NCI-H187 treated with DMSO at 0.1 percent for 48 hours (cell line): Measurements from ENCODE around the gene MORC3.
"Not testable (repeated sequence)": the region's sequence is repeated elsewhere in the genome, so short reads cannot be mapped to it uniquely, and the experiment has no call there.

ENCODE experiments used
- DNase-seq: peaks from one replicate; lab custom pipeline; 2025; lab: John Stamatoyannopoulos, UW

Gene MORC3

DNA sequence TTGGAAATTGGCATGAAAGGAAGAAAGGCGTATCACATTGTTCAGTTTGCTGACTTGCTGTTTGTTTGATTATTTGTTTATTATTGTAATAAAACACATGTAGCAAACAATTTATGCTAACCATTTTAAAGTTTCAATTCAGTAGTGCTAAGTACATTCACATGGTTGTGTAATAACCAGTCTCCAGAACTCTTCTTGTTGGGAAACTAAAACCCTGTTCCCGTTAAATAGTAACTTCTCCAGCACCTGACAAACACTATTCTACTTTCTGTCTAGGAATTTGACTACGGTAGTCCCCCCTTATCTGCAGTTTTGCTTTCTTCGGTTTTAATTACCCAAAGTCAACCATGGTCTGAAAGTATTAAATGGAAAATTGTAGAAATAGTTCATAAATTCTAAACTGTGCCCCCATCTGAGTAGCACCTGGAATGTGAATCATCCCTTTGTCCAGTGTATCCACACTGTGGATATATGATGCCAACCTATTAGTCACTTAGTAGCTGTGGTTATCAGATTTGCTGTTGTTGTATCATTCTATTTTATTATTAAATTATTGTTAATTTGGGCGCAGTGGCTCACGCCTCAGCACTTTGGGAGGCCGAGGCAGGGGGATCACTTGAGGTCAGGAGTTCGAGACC, 5.5 kb downstream of the MORC3 start:
- no peak for DNase-seq

DNA sequence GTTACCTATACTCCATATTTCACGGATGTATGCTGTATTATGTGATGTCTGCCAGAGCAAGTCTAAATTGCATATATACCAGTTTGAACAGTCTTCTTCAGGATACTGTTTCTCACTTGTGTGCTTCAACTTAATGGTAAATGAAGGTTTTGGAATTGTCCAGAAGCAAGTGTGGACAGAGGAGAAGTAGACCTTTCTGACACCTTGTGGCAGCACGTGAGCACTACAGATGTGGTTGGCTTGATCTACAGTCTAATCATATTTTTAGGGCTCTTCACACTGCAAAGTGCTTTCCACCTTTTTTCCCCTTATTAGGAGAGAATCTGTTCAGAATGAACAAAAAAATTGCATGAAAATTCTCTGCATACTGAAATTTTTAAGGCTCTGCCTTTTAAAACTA, 10.9 kb downstream of the MORC3 start:
- DNase-seq, result no peak

DNA sequence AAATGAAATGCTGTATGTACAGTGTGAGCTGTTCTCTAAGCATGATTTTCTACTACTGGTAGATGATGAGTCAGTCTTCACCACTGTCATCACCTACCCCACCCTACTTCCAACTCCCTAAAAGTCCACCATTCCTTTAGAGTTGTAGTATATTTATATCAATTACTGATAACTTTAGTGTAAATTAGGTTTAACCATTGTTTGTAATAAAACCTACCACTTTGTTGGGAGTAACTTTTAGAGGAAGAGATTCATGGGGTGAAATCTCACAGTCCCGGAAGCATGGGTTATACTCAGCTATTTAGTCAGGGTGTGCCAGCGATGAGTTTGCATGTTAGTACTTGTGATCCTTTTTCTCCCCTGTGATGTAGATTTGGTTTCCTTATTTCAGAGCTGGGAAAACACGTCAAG, 17.1 kb downstream of the MORC3 start:
- DNase-seq, result no peak

DNA sequence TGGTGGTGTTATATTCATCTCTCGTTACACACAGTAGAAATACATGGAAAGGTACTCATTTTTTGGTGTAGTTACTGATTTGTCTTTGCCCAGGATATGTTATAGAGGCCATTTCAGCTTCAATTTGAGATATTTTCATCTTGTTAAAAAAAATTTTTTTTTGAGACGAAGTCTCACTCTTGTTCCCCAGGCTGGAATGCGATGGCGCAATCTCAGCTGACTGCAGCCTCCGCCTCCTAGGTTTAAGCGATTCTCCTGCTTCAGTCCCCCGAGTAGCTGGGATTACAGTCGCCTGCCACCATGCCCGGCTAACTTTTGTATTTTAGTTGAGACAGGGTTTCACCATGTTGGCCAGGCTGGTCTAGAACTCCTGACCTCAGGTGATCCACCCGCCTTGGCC, 19.0 kb downstream of the MORC3 start:
- no peak for DNase-seq

DNA sequence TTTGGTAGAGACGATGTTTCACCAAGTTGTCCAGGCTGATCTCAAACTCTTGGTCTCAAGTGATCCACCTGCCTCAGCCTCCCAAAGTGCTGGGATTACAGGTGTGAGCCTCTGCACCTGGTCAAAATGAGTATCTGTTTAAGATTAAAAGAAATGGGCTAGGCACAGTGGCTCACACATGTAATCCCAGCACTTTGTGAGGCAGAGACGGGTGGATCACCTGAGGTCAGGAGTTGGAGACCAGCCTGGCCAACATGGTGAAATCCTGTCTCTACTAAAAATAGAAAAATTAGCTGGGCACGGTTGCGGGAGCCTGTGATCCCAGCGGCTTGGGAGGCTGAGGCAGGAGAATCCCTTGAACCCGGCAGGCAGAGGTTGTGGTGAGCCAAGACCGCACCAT, 22.6 kb downstream of the MORC3 start:
- DNase-seq, result not testable (repeated sequence)

DNA sequence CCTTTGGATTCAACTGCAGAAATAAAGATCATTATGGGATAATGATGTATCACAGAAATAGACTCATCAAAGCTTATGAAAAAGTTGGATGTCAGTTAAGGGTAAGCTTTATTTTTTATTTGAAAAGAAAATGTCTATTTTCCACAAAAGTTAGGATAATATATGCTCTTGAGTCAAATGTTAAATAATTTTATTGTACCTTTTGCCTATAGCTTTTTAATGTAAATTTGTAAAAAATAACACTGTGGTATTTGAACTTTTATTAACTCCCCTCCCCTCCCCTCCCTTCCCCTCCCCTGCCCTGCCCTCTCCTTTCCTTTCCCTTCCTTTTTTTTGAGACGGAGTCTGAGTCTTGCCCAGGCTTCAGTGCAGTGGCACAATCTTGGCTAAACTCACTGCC, 24.9 kb downstream of the MORC3 start:
- no peak for DNase-seq

DNA sequence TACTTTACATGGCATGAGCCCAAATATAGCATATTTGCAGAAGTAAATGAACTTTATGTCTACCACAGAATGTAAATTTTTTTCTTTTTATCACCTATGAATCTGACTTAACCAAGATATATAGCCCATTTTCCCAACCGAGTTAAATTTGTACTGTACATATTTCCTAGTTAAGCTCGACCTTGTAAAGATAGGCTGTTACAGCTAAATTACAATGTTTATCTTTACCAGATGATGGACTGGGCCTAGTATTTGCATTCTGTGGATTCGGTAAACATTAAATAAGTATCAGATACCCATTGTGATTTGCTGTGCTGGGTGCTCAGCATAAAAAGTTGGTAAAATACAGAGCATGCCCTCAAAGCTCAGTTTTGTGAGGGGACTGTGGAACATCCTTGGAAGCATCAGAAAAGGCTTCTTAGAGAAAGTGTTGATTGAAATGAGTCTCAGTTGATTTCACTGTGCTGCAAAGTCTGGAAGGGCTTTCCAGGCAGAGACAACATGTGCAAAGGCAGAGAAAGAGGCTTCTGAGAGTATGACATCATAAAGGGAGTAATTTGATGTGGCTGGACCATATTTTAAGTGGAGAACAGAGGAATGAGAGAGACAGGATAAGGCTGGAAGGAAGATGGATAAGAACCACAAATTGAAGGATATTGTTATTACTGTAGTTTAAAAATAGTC, 27.4 kb downstream of the MORC3 start:
- no peak for DNase-seq

DNA sequence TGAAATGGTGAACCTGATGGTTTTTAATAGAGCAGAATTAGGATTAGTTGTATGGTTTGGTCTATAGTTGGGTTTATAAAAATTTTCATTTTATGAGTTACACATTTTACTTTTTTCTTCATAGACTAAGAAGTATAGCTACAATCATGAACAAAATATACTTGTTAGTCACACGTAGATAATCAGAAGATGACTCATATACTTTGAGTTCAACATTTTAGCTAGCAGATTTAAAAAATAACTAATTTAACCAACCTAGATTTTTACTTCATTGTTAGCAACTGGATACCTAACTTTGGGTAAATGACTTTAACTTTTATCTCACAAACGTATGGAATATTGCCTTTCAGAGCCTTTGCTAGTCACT, 27.9 kb downstream of the MORC3 start:
- no peak for DNase-seq

DNA sequence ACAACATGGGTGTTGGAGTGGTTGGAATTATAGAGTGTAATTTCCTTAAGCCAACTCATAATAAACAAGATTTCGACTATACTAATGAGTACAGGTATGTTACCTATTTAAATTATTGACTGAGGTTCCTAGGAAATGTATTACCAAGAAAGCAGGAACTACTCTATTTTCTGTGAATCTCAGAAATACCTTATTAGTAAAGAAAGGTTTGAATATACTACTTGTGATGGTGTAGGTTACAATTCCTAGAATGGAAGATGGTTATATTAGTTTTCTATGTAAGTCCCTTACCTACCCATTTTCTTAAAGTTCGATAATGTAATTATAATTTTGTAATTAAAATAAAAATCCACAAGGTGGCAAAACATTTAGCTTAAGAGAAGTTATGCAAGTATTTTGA, 29.3 kb downstream of the MORC3 start:
- no peak for DNase-seq

DNA sequence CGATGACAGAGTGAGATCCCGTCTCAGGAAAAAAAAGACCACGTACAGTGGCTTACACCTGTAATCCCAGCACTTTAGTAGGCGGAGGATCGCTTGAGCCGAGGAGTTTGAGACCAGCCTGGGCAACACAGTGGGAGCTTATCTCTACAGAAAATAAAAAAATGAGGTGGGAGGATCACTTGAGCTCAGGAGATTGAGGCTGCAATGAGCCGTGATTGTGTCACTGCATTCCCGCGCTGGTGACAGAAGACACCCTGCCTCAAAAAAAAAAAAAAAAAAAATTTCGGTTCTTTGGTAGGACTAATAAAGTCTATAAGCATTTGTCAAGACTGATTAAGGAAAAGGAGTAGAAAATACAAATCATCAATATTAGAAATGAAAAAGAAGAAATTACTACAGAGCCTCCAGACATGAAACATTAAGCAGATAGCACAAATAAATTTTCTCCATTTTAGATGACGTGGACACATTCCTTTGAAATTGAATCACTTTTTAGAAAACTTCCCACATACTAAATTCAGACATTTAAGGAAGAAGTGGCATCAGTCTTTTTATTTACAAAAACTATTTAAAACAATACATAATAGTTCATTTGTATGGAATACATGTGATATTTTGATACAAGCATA, 30.4 kb downstream of the MORC3 start:
- DNase-seq, result no peak

DNA sequence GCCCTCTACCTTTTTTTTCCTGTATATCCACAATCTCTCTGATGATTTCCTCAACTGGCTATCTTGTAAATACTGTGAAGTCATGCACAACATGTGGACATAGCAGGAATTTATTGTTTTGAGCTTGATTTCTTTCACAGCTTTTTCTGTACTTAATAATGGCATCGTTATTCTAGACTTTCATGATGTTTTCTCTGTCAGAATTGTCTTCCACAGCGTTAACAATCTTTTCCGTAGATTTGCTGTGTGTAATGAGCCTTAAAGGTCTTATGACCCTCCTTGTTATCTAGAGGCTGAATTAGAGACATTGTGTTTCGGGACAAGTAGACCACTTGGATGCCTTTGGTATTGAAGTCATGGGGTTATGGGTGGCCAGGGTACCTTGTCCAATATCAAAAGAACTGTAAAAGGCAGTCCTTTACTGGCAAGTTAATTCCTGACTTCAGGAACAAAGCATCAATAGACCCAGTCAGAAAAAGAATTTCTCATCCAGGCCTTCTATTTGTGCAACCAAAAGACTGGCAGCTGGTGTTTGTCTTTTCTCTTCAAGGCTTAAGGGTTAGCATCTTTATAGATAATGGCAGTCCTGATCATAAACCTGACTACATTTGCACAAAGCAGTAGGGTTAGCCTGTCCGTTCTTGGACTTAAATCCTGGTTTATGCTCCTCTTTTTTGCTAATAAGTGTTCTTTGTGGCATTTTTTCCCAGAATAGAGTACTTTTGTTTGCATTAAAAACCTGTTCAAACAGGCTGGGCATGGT, 35.1 kb downstream of the MORC3 start:
- no peak for DNase-seq

DNA sequence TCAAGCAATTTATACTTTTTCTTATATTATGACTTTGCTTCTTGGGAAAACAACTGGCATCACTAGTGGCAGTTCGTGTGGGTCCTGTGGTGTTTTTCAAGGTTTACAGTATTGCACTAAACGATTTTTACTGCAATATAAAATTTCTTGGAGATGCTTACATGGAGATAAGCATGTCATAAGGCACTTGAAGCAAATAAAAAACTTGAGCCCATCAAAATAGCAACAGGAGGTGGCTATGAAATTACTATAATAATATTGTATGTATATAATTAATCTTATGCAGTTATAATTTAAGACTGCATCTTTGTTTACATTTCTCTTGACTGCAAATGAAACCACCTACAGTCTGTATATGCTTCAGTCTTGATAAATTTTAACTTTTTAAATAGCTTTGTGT, 35.9 kb downstream of the MORC3 start:
- no peak for DNase-seq

DNA sequence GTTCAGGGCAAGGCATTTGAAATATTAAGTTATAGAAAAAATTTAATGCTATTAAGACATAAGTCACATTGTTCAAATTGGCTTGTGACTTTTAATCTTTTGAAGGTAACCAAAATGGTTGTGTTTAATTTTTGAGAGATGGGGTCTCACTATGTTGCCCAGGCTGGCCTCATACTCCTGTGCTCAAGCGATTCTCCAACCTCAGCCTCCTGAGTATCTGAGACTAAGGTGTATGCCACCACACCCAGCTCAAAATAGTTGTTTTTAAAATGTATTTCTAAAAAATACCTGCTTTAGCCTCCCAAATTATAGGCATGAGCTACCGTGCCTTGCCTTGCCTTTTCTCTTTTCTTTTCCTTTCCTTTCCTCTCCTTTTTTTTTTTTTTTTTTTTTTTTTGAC, 39.2 kb downstream of the MORC3 start:
- DNase-seq, result no peak

DNA sequence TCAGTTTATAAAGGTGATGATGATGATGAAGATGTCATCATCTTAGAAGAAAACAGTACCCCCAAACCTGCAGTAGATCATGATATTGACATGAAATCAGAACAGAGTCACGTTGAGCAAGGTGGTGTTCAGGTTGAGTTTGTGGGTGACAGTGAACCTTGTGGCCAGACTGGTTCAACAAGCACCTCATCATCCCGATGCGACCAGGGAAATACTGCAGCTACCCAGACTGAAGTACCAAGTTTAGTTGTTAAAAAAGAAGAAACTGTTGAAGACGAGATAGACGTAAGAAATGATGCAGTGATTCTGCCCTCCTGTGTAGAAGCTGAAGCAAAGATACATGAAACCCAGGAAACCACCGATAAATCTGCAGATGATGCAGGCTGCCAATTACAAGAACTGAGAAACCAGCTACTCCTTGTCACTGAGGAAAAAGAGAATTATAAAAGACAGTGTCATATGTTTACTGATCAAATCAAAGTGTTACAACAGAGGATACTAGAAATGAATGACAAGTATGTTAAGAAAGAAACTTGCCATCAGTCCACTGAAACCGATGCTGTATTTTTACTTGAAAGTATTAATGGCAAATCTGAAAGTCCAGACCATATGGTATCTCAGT, 49.2 kb downstream of the MORC3 start:
- DNase-seq, result no peak

DNA sequence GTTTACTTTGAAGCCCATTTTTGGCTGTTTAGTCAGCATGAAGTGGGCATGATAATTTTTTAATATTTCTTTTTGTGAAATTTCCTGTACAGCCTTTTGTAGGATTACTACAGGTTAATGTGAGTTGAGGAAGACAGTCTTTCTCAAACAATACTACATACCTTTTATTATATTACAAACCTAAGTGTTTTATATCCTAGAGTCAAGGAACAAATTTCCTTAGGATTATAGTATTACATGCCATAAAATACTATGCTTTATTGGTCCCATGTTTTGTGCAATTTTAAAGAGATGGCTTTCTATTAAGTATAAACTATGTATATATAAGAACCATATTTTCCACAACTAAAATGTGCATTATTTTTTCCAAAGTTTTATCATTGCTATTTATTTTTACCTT, 56.0 kb downstream of the MORC3 start:
- DNase-seq, result no peak

DNA sequence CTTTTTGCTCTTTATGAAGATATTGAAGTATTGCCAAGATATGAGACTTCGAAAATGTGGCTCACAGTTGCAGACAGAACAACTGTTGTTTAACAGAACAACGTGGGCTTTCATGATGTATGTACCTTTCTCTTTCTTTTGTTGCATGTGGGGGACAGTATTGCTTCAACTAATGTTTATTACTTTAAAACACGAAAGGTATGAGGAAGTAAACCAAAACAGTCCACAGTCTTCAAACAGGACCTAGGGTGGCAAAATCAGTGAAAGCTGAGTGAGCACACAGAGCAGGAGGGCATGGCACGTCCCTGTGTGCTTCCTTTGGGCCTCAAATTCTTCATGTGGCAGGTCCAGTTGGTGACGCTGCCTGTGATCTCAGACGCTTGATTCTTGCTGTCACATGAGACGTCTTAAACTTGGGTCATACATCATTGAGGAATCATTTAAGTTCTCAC, 57.4 kb downstream of the MORC3 start:
- DNase-seq, result no peak

DNA sequence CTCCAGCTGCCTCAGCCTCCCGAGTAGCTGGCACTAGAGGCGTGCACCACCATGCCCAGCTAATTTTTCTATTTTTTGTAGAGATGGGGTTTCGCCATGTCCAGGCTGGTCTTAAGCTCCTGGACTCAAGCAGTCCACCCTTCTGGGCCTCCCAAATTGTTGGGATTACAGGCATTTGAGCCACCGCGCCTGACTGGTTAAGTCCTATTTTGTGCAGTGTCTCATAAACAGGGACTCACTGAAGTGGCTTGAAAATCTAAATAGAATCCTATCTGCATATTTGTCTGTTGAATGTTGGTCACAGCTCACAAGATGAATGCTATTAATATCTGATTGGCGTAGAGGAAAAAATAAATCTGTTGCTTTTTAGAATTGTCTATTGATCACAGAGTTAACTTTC, 59.3 kb downstream of the MORC3 start:
- DNase-seq, result no peak

DNA sequence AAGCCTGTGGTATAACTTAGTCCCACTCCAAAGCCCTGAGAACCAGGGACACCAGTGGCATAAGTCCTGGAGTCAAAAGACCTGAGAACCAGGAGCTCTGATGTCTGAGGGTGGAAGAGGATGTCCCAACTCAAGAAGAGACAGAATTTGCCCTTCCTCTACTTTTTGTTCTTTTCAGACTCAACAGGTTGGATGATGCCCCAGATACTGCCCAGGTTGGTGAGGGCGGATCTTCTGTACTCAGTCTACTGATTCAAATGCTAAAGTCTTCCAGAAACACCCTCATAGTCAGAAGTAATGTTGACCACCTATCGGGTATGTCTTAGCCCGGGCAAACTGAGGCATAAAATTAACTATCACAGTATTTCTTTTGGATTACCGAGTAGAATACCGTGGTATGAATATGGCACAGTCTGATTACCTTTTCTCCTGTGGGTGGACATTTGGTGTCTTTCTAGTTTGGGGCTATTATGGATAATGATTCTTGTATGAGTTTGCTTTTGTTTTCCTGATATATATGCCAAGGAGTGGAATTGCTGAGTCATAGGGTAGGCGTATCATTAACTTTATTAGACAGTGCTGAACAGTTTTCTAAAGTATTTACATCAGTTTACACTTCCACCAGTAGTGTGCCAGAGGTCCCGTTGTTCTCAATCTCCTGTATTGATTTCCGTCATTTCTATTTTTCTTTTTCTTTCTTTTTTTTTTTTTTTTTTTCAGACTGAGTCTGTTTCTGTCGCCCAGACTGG, 62.0 kb downstream of the MORC3 start:
- no peak for DNase-seq

DNA sequence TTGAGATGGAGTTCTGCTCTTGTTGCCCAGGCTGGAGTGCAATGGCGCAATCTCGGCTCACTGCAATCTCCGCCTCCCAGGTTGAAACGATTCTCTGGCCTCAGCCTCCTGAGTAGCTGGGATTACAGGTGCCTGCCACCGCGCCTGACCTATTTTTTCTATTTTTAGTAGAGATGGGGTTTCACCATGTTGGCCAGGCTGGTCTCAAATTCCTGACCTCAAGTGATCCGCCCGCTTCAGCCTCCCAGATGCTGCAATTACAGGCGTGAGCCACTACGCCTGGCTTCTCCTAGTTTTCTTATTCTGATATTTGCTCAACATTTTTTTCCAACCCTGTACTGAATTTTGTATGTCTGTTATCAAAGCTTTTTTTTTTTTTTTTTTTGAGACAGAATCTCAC, 62.7 kb downstream of the MORC3 start:
- not testable (repeated sequence) for DNase-seq

DNA sequence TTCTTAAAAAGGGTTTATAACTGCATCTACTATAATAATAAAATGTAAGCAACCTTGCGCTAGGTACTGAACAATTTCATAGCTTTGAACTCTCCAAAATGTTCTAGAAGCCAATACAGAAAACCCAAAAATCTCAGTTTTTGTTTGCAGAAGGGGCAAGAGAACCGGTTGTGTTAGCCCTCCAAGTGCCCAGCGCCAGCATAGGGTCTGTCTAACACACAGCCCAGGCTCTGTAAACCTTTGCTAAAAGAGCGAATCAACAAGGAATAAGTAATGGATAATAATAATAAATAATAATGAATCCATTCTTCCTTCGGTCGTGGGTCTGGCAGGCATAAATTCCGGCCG, 64.9 kb downstream of the MORC3 start:
- no peak for DNase-seq

DNA sequence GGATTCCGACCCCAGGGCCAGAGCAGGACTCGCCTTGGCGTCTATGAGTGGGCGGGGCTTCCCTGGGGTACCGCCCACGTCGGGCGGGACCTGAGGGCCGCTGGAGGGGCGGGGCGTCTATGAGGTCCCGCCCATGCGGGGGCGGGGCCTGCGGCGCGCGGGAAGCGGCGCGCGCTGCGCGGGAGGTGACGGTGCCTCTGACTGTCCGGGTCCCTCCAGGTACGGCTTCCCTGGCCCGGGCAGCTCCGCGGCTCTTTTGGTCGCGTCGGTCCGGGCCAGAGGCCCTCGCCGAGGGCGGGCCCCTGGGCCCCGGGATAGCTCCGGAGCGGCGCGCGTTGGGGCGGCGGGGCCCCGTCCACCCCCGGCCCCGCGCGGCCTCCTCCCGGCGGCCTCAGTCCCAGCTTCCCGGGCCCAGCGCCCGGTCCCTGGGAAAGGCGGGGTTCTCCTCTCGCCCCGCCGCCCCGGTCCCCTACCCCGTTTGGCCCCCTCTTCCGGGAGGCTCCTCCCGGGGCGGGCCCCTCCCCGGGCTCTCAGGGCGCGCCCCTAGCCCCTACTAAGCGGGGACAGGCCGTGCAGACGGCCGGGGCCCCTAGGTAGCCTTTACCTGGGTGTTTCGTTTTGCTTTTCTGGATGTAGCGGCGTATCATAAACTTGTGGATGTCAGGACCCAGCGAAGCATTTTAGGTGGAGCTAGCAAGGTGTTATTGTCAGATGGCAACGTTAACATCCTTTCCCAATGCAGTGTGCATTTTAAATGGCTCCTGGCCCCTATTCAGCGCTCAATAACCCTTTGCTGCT, 65.4 kb downstream of the MORC3 start, which contains the start of gene CHAF1B:
CHAF1B (plus strand) TSS at position 160 of the 798 bp plus-strand sequence. CDS start 745 bp downstream, outside the sequence.
- peak; percentile 16 for DNase-seq
